HS-27A (cell line): ENCODE results near the gene CNTN4.

ENCODE experiments used
- DNase-seq: peaks from one replicate; pipeline ENCODE4 v3.0.0-alpha.2; 2012; ENCODE audit warnings: low read depth, missing footprints

Gene CNTN4

DNA sequence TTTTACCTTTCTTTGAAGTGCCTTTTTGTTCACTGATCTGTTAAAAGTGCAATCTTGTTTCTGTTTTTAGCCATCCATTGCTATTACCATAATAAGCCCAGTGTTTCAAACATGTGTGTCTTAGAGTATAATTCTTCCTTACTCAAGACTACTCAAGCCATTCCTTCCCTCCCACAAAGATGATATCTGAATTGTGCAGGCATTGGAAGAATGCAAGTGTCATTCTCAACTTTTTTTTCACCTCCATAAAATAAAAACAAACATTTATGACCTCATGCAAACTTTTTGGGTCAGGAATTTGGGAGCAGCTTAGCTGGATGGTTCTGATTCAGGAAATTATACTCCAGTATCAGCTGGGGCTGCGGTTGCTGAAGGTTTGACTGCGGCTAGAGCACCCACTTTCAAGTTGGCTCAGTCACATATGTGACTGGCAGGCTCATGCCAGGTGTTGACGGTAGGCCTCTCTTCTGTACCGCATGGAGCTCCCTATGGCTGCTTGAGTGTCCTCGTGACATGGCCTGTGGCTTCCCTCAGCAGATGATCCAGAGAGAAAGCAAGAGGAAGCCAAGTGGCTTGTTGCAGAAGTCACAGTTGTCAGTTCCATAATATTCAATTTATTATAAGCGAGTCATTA, 490.8 kb downstream of the CNTN4 start:
- DNase-seq = no peak

GRCh38 chr3:2595486-2595885, 496.8 kb downstream of the CNTN4 start:
- no peak for DNase-seq

DNA sequence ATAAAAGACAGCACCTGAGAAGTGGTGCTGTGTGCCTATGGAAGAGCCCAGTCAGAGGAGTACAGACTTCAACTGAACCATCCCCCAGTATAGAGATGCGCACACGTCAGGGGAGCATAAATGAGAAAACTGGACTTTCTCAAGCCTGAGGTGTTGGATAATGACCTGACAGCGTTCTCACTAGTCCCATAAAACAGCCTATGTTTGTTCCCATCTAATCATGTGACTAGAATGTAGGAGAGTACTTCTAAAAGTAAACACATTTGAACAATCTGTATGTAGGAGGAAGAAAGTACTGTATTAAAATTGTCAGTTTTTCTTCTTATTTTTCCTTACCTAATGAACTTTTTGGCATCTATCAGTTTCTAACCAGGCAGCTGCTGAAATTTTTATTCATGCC, 498.9 kb downstream of the CNTN4 start:
- no peak for DNase-seq

DNA sequence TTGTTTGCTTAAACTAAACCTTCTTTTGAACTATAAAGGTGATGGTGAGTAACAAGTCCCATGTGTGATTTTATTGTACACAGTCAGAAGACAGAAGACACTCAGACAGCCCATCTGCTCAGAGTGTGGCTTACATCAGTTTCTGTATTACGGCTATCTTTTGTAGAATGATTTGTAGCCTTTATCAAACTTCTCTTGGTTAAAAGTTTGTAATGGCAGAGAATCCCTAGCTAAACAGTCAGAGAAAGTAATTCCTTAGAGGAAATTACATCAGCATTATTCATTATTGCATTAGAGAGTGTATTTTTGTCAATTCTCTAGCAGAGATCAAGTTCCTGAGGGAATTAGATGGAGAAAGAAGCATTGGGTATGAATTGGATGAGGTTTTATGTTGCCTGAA, 500.8 kb downstream of the CNTN4 start:
- DNase-seq = no peak

GRCh38 chr3:2603692-2604289, 505.1 kb downstream of the CNTN4 start:
- no peak for DNase-seq

- no peak for DNase-seq
These were observed 515.9 kb downstream of the CNTN4 start for GRCh38 chr3:2614578-2614977.

DNA sequence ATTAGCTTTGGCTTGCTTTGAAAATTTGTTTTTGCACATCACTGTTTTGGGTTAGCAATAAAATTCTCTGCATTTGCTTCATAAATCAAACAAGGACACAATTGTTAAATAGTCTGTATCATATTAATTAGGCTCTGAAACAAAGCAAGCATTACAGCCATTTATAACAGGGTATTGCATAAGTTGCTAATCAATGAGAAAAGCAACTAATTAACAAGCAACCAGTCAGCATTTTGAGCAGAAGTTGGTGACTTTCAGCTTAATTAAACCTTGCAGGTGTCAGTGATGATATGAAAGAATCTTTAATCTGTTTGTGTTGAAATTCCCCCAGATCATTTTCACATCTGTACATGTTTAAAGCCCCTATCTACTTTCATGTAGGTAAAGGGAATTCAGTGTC, 516.4 kb downstream of the CNTN4 start:
- no peak for DNase-seq

GRCh38 chr3:2623436-2623835, 524.8 kb downstream of the CNTN4 start:
- DNase-seq = no peak

GRCh38 chr3:2628117-2628516, 529.5 kb downstream of the CNTN4 start:
- no peak for DNase-seq

DNA sequence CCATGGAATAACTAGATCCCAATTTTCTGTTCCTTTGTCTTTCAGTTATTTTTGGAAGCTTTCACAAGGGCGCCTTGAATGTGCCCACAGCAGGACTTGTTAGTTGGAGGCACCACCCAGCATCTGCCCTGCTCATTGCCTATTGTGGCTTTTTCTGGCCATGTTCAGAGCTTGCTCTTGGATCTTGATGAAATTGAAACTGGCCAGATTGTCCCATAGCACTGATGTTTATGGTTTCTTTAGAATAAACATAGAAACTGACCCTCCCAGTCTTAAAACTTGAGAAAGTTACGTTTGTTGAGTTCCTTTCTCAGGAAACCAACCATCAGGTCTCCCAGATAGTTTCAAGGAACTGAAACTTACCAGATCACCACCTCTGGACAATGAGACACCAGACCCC, 536.8 kb downstream of the CNTN4 start:
- no peak for DNase-seq

DNA sequence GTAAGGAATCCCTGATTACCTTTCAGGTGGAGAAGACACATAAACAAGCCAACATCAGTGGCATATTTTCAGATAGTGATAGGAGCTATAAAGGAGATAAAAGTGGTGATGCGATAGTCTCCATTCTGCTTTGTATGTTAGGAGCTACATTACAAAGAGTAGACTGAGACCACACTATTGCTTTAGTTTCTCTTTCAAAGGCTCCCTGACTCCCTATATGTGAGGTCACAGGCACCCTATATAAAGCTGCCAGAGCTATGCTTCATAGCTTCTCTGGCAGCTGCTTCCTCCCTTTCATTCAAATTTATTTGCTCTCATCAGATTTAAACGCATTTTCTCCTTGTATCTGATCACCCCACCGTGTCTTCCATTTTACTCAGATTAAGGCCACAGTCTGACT, 544.9 kb downstream of the CNTN4 start:
- no peak for DNase-seq

- no peak for DNase-seq
These were observed 546.3 kb downstream of the CNTN4 start for GRCh38 chr3:2645001-2645400.

- DNase-seq = no peak
These were observed 552.1 kb downstream of the CNTN4 start for GRCh38 chr3:2650746-2651145.

DNA sequence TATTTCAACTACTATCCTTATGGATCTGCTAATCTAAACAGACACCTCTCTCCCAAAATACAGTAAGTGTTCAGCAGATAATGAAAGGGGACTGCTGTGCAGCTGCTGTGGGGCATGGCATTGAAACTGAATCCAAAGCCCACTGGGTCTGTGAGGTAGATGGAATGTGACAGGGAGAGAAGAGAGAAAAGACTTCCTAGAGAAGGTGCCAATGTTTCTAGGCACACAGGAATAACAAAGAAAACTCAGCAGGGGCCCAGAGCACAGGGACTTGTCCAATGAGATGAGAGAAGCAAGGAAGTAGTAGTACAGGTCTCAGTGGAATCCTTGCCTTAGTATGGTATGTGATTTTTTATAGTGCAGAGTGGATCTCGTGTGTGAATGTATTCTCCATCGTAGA, 553.7 kb downstream of the CNTN4 start:
- no peak for DNase-seq

DNA sequence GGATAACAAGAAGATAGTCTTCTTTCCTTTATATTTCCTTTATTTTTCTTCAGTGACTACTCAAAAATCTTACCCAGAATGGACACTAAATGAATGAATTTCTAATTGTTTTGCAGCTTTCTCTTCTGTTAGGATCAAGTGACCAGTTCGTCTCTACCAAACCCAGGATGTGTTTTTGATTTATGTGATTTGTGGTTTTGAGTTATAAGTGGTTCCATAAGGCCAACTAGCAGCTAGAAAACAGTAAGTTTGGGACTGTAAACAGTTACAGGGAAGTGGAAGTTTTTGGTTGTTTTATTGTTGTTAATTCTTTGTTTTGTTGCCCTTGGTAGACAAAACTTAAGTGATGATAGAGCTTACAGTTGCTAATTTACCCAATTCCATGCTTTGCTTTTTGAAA, 555.0 kb downstream of the CNTN4 start:
- DNase-seq = no peak

DNA sequence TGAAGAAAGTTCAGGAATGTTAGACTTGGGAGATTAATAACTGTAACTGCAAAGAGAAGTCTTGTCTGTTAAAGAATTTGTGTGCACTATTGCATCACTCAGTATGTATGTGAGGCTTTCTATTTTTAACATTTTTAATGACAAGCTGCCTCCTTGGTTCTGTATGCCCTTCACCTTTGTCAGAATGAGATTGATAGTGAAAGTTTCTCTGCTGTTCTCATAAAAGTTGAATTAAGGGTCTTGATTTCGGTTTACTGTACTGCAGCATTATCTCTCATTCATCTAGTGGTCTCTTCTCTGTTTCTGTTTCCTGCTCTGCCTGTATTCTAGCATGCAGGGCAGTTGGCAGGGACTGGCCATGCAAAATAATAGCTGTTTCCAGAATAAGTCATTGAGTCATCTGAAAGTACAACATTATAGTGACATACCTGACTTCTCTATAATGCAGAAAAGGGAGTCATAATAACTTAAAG, 556.6 kb downstream of the CNTN4 start:
- DNase-seq = no peak

DNA sequence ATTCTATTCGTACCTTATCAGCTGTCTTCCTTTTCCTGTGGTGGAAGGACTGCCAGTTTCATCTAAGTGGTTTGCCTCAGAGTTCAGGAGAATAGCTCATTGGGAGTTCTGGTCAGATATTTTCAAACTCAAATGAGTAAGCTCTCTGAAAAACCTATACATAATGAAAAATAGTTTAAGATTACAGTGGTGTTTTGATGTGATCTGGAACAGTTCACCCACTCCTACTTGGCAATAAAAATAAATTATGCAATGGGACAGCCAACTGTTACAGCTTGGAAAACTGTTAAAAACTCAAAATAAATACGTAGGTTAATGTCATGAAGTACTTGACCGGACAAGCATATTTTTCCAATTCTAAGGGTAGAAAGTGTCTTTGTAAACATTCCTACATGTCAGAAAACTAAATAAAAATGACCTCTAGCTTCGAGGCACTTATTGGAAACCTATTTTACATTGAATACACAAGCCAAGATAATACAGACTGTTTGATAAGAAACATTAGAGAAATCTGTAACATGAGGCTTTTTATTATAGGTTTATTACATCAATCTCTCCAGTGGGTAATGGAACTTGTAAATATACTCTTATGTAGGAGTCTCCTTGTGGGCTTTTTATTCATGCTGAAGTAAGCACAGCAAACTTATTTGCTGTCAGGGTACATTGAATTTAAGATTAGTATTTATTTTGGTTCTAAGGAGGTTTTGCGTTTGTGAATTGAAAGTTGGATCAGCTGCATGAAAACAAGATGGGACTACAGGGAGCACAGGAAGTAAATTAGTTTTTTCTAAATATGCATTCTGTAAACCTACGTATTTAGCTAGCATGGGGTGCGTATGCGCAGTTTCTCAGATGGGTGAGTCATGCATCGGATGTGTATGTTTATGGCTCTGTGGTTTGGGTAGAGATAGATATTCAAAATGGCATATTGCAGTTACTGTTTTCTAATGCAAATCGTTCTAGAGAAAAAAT, 558.4 kb downstream of the CNTN4 start:
- DNase-seq = no peak

GRCh38 chr3:2657971-2658370, 559.3 kb downstream of the CNTN4 start:
- DNase-seq = no peak

GRCh38 chr3:2659896-2660295, 561.2 kb downstream of the CNTN4 start:
- DNase-seq = no peak

GRCh38 chr3:2661078-2661477, 562.4 kb downstream of the CNTN4 start:
- no peak for DNase-seq

DNA sequence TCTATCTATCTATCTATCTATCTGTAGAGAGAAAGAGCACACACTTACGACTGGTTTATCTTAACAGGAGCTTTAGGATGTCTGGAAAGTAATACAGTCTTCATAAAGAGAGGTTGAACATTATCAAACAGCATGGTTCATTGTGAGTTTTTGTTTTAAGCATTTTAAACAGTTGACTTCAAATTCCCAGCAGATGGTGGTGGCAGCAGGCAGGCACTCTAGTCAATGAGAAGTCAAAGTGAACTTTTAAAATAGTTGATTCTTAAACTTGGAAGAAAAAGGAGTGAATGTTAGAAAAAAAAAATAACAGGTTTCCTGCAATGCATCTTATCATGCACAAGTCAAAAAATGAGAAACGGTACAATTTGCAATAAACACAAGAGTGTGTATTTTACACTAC, 578.8 kb downstream of the CNTN4 start:
- DNase-seq = no peak

DNA sequence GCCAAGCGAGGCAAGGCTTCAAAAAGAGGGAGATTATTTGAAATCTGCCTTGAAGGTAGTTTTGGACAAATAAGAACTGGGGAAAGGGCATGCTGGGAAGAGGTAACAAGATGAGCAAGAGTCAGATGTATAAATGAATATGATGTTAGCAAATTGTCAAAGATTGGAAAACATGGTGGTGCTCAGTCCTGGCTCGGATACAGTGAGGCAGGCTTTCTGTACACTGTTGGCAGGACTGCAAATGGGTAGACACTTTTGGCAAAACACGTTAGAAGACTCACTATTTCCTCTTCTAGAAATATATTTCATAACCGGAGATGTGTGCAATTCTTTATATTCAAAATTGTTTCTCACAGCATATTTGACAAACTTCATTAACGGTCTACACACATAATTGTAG, 581.6 kb downstream of the CNTN4 start:
- DNase-seq = no peak

GRCh38 chr3:2684046-2684445, 585.4 kb downstream of the CNTN4 start:
- no peak for DNase-seq
